Measurements from ENCODE around the gene SHANK3. TPM values are rescaled to one million over a fixed set of nuclear protein-coding genes. Genes with fewer than 3 reads are reported as not detected.

SHANK3 gene
- total RNA-seq, 4 donors from 2014 or later: 2.7 to 30.3 (median 6.3) TPM

- Histone ChIP-seq H3K27me3 (peaks cover 9% of the 10 kb centered on the region), H3K27ac (no peak overlapping the region), H3K4me3 (no peak overlapping the region), H3K4me1 (no peaks in the 10 kb centered on the region), H3K36me3 (no peaks in the 10 kb centered on the region), H3K9me3 (no peaks in the 10 kb centered on the region)
- no peak for DNase-seq
- WGBS, 2 donors (ENCODE audit: low coverage in 1 of 2): 89% methylated on average over 6 of the region's 22 CpGs; no CpG with 5 or more reads in 1 of the 2 donors
- intact Hi-C loops (cut with DNase I; ENCODE audit: low total_unique reads) (no loop called here), in situ Hi-C loops (cut with MboI; ENCODE audit: low pct_ligation_motif_present in 1 of 4, low pct_unique_long_range_greater_than_20kb in 1 of 4, low sequenced_read_pairs in 3 of 4) (no loop called here)
- TF ChIP-seq POLR2AphosphoS5 (IDR thresholded peaks at IDR 0.05): no peak
- TF ChIP-seq CTCF (IDR thresholded peaks at IDR 0.05): no peak
- no peak for TF ChIP-seq POLR2A (IDR thresholded peaks at IDR 0.05)
- TF ChIP-seq EP300 (IDR thresholded peaks at IDR 0.05; ENCODE audit: low read depth): no peak
Observed at GRCh38 chr22:50714631-50715179, 42.1 kb downstream of the SHANK3 start.

- Histone ChIP-seq H3K36me3 (no peaks in the 10 kb centered on the region), H3K27ac (no peak overlapping the region), H3K27me3 (peaks cover 15% of the 10 kb centered on the region), H3K4me1 (no peaks in the 10 kb centered on the region), H3K4me3 (no peak overlapping the region), H3K9me3 (no peaks in the 10 kb centered on the region)
- intact Hi-C loops (cut with DNase I; ENCODE audit: low total_unique reads): no loop called here
- WGBS, 2 donors (ENCODE audit: low coverage in 1 of 2): 86% methylated on average over 9 of the region's 9 CpGs; no CpG with 5 or more reads in 1 of the 2 donors
- in situ Hi-C loops (cut with MboI; ENCODE audit: low pct_ligation_motif_present in 1 of 4, low pct_unique_long_range_greater_than_20kb in 1 of 4, low sequenced_read_pairs in 3 of 4): no loop called here
- TF ChIP-seq POLR2A (IDR thresholded peaks at IDR 0.05) (no peak), POLR2AphosphoS5 (IDR thresholded peaks at IDR 0.05) (no peak), EP300 (IDR thresholded peaks at IDR 0.05; ENCODE audit: low read depth) (no peak), CTCF (IDR thresholded peaks at IDR 0.05) (no peak)
- DNase-seq: no peak
Observed at GRCh38 chr22:50715250-50715649, 42.6 kb downstream of the SHANK3 start.

- H3K27me3 ChIP-seq: peaks cover 20% of the 10 kb centered on the region
- DNase-seq: no peak
- H3K36me3 ChIP-seq: no peaks in the 10 kb centered on the region
- no peak overlapping the region for H3K4me3 ChIP-seq
- no peaks in the 10 kb centered on the region for H3K9me3 ChIP-seq
- H3K27ac ChIP-seq: no peak overlapping the region
- no peak for TF ChIP-seq EP300 (IDR thresholded peaks at IDR 0.05; ENCODE audit: low read depth)
- in situ Hi-C loops (cut with MboI; ENCODE audit: low pct_ligation_motif_present in 1 of 4, low pct_unique_long_range_greater_than_20kb in 1 of 4, low sequenced_read_pairs in 3 of 4) (no loop called here), intact Hi-C loops (cut with DNase I; ENCODE audit: low total_unique reads) (no loop called here)
- no peaks in the 10 kb centered on the region for H3K4me1 ChIP-seq
- WGBS, 2 donors (ENCODE audit: low coverage in 1 of 2): 73 to 80% methylated on average over 1 to 6 of the region's 7 CpGs
Observed at GRCh38 chr22:50715776-50716175, 43.2 kb downstream of the SHANK3 start.

- H3K4me3 ChIP-seq: no peak overlapping the region
- no peaks in the 10 kb centered on the region for H3K4me1 ChIP-seq
- WGBS, 2 donors (ENCODE audit: low coverage in 1 of 2): 84 to 97% methylated on average over 5 to 13 of the region's 13 CpGs
- peaks cover 27% of the 10 kb centered on the region for H3K27me3 ChIP-seq
- intact Hi-C loops (cut with DNase I; ENCODE audit: low total_unique reads) (no loop called here), in situ Hi-C loops (cut with MboI; ENCODE audit: low pct_ligation_motif_present in 1 of 4, low pct_unique_long_range_greater_than_20kb in 1 of 4, low sequenced_read_pairs in 3 of 4) (no loop called here)
- DNase-seq: no peak
- TF ChIP-seq POLR2A (IDR thresholded peaks at IDR 0.05) (no peak), CTCF (IDR thresholded peaks at IDR 0.05) (no peak)
- no peak overlapping the region for H3K27ac ChIP-seq
- H3K36me3 ChIP-seq: no peaks in the 10 kb centered on the region
- H3K9me3 ChIP-seq: no peaks in the 10 kb centered on the region
Observed at GRCh38 chr22:50716290-50717024, 43.8 kb downstream of the SHANK3 start.

Data from transverse colon (tissue), 4 donors.